Measurements from ENCODE around the gene TPRN. TPM values are rescaled to one million over a fixed set of nuclear protein-coding genes. Genes with fewer than 3 reads are reported as not detected.

TPRN gene
- total RNA-seq, 1 donor from 2014 or later = 18.0 TPM

DNA sequence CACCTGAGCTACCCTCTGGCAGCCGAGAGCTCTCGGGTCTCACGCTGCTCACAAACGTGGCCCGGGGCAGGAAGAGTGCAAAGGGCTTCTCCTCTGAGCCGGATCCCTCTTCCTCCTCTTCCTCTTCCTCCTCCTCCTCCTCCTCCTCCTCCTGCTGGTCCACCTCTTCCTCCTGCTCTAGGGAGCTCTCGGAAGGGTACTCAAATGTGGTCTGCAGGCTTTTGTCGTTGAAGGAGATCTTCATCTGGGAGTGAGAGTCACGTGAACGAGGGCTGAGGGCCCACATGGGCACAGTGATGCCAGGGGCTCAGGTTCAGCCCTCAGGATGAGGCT is 8.1 kb downstream of the TPRN start:
- Histone ChIP-seq H3K4me3 (no peak overlapping the region), H3K27me3 (ENCODE audit: low read depth) (no peaks in the 10 kb centered on the region), H3K9me3 (replicated peaks) (no peaks in the 10 kb centered on the region), H3K4me1 (peaks cover 89% of the 10 kb centered on the region), H3K36me3 (peaks cover 30% of the 10 kb centered on the region), H3K27ac (replicated peaks) (peak overlapping the region; percentile 92)
- DNase-seq = no peak
- intact Hi-C loops (cut with micrococcal nuclease) = no loop called here
- TF ChIP-seq, protein P1, sequence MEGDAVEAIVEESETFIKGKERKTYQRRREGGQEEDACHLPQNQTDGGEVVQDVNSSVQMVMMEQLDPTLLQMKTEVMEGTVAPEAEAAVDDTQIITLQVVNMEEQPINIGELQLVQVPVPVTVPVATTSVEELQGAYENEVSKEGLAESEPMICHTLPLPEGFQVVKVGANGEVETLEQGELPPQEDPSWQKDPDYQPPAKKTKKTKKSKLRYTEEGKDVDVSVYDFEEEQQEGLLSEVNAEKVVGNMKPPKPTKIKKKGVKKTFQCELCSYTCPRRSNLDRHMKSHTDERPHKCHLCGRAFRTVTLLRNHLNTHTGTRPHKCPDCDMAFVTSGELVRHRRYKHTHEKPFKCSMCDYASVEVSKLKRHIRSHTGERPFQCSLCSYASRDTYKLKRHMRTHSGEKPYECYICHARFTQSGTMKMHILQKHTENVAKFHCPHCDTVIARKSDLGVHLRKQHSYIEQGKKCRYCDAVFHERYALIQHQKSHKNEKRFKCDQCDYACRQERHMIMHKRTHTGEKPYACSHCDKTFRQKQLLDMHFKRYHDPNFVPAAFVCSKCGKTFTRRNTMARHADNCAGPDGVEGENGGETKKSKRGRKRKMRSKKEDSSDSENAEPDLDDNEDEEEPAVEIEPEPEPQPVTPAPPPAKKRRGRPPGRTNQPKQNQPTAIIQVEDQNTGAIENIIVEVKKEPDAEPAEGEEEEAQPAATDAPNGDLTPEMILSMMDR (IDR thresholded peaks at IDR 0.05; ENCODE audit: borderline replicate concordance) = no peak

DNA sequence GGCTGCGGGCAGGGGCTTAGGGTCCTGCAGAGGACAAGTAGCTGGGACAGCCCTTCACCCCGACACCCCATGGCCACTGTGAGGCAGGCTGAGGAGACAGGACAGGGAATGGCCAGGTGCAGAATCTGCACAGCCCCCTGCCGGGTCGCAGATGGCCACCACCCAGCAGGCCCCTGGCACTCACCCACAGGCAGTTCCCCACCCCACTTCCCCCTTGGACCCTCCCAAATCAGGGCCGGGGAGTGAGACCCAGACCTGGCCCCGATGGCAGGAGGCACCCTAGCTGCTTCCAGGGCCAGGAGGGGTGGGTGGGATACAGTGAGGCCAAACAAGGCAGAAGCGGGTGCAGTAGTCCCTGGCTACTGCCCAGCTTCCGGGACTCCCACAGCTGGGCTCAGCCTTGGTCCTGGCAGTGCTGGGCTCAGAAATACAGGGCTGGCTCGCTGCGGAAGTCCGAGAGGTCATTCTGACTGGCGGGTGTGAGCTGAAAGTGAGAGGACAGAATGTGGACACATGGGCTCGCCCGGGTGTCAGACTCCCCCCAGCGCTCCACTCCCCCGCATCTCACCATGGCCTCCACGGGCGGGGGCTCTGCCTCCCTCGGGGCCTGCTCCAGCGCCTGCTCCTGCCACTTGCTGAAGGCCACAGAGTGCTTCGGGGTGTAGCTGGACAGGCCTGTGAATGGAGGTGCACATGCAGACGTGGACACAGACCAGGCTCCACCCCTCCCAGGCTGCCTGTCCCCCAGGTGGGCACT is 8.7 kb downstream of the TPRN start:
- intact Hi-C loops (cut with micrococcal nuclease) = no loop called here
- TF ChIP-seq, protein P1 (IDR thresholded peaks at IDR 0.05; ENCODE audit: borderline replicate concordance) = no peak
- peaks cover 89% of the 10 kb centered on the region for H3K4me1 ChIP-seq
- H3K36me3 ChIP-seq = peaks cover 35% of the 10 kb centered on the region
- no peak overlapping the region for H3K4me3 ChIP-seq
- DNase-seq = no peak
- peak overlapping the region; percentile 100 for H3K27ac ChIP-seq (replicated peaks)
- H3K27me3 ChIP-seq (ENCODE audit: low read depth) = no peaks in the 10 kb centered on the region
- H3K9me3 ChIP-seq (replicated peaks) = no peaks in the 10 kb centered on the region

DNA sequence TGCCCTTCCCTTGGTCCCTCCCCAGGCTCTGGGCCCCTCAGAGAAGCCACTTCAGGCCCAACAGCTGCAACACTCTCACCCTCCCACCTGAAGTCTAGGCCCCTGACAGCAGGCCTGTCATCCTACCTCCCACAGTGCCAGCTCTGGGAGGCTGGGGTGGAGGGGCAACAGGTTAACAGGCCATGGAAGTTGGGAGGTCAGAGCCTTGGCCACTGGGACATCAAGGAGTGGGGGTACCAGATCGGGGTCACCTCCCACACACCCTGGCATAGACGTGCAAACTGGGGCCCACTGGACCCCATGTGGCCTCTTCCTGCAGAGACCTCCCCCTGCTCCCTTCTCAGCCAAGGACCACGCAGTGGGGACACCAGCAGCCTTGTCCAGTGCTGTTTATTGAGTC is 9.3 kb downstream of the TPRN start:
- no peak for DNase-seq
- H3K4me3 ChIP-seq = no peak overlapping the region
- no peaks in the 10 kb centered on the region for H3K27me3 ChIP-seq (ENCODE audit: low read depth)
- peak overlapping the region; percentile 100 for H3K27ac ChIP-seq (replicated peaks)
- peaks cover 38% of the 10 kb centered on the region for H3K36me3 ChIP-seq
- intact Hi-C loops (cut with micrococcal nuclease) = no loop called here
- TF ChIP-seq, protein P1 (IDR thresholded peaks at IDR 0.05; ENCODE audit: borderline replicate concordance) = no peak
- H3K4me1 ChIP-seq = peaks cover 89% of the 10 kb centered on the region
- no peaks in the 10 kb centered on the region for H3K9me3 ChIP-seq (replicated peaks)

DNA sequence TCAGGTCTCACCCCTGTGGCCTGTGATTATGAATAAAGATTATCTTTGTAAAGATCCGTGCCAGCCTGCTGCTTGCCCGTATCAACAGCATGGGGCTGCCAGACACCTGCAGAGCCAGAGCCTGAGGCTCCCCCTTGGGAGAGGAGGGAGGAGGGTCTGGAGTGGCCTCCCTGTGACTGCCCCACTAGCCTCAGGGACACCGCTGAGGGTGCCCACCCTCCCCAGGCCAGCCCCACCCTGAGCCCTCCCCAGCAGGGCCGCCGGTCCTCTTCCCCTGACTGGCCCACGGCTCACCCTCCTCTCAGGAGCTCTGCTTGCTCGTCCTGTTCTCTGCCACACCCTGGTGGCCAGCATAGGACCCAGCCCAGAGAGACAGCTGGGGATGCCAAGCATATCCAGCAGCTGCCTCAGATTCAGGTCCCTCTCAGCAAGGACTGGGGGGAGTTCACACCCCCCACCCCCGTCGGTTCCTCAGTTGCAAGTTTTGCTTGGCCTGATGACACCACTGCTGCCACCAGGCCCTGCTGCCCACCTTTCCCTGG is 10.2 kb downstream of the TPRN start:
- H3K27me3 ChIP-seq (ENCODE audit: low read depth) = no peaks in the 10 kb centered on the region
- H3K4me1 ChIP-seq = peaks cover 89% of the 10 kb centered on the region
- H3K36me3 ChIP-seq = peaks cover 46% of the 10 kb centered on the region
- peak overlapping the region; percentile 100 for H3K4me3 ChIP-seq
- peak overlapping the region; percentile 100 for H3K27ac ChIP-seq (replicated peaks)
- DNase-seq = no peak
- H3K9me3 ChIP-seq (replicated peaks) = no peaks in the 10 kb centered on the region
- intact Hi-C loops (cut with micrococcal nuclease) = no loop called here
- TF ChIP-seq, protein P1 (IDR thresholded peaks at IDR 0.05; ENCODE audit: borderline replicate concordance) = no peak

DNA sequence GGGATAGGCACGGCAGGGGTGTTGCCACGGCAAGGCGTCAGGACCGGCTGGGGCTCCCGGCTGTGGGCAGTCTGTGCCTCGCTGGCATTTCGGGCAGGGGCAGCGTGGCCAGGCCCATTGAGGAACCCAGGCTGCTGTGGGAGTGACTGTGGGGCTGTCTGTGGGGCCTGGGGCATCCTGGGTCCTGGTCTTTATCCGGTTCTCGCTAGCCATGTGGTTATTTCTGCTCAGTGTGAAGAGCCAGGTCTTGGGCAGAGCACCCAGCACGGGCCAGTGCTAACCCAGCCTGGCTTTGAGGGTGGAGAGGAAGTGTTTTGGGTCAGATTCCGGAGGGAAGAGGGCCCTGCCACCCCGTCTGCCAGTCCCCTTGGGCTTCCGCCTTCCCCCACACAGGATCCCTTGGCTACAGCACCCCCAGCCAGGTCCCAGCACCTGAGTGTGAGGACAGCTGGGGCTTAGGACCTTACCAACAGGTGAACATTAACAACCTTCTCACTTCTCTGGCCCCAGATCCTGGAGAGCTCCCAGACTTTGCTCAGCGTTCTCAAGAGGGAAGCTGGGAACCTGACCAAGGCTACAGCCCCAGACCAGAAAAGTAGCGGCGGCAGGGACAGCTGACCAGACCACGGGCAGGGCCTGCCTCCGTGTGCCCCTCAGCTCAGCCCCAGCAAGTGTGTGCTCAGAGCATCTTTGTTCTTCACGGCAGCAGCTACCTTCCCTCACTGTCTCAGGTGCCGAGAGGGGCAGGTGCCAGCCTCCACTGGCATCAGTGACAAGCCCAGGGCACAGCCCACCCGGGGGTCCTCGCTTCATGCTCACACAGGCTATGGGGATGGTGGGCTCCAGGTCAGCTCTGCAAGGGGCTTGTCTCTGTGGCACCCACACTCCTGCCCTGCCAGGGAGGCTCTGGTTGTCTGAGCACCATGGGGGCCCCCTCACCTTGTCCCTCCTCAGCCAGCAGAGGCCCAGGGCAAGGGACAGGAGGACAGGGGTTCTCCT is 10.9 kb downstream of the TPRN start:
- Histone ChIP-seq H3K27me3 (ENCODE audit: low read depth) (no peaks in the 10 kb centered on the region), H3K27ac (replicated peaks) (peak overlapping the region; percentile 100), H3K4me1 (peaks cover 87% of the 10 kb centered on the region), H3K9me3 (replicated peaks) (no peaks in the 10 kb centered on the region), H3K4me3 (peak overlapping the region; percentile 100), H3K36me3 (peaks cover 54% of the 10 kb centered on the region)
- no peak for DNase-seq
- intact Hi-C loops (cut with micrococcal nuclease) = no loop called here
- TF ChIP-seq, protein P1 (IDR thresholded peaks at IDR 0.05; ENCODE audit: borderline replicate concordance) = no peak
